SH-SY5Y (cell line): ENCODE results near the gene CLPSL1.

ENCODE experiments used
- GATA2 ChIP-seq: IDR thresholded peaks from 2 replicates; pipeline ENCODE4 v1.6.1; 2011; ENCODE audit warnings: mild to moderate bottlenecking, low read depth, low read length
- GATA3 ChIP-seq: IDR thresholded peaks from 2 replicates; pipeline ENCODE4 v1.6.1; 2011; ENCODE audit warnings: low read depth, mild to moderate bottlenecking, low read length, moderate library complexity

Gene CLPSL1

DNA sequence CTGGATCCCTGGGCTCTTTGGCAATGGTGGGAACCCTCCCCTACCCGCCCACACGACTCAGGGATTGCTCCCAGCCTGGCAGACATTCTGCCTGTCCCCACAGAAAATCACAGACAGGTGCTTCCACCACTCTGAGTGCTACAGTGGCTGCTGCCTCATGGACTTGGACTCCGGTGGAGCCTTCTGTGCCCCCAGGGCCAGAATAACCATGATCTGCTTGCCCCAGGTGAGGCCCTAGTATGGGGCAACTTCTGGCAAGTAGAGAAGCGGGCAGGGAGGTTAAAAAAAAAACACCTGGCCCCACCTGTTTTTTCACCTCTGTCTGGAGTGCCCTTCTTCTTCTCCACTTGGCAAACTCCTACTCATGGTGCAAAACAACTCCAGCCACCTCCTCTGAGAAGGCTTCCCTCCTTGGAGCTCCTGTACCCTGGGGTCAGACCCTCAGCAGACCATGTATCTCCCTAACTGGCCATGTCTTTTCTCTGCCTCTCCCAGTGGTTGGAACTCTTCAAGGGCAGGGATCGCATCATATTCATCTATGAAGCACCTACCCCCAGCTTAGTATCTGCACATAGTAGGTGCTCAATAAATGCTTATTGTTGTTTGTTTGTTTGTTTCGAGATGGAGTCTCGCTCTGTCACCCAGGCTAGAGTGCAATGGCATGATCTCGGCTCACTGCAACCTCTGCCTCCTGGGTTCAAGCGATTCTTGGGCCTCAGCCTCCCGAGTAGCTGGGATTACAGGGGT, 3.3 kb upstream of the CLPSL1 start:
- no peak for TF ChIP-seq GATA2
- TF ChIP-seq GATA3: no peak

DNA sequence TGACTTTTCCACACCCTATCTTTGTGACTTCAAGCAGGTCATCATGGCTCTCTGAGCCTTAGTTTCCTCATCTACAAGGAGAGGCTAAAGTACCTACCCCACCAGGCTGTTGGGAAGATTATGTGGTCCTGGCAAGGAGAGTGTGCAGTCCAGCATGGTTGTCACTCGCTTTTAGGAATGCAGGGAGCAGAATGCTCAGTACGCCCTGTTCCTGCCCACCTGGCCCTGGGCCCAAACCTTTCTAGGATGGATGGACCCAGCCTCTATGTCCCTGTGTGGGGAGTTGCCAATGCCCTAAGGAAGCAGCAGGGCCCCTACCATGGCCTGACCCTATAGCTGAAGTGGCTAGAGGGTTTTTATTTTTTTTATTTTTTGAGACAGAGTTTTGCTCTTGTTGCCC, 2.4 kb upstream of the CLPSL1 start:
- TF ChIP-seq GATA2 (no peak), GATA3 (no peak)

DNA sequence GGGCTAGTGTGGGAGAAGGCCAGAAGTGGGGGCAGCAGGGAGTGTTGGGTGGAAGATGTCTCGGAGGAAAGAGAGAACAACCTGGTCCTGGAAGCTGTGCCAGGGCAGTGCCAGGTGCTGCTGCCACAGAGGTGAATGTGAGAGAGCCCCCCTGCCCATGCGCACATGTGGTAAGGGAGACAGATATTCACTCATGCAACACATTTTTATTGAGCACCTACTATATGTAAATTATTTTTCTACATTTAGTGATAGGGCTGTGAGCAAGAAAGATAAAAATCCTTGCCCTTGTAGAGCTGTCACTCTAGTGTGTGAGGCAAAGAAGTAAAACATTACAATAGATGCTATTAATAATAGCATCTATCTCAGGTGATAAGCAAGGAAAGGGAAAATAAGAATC, 471 bp downstream of the CLPSL1 start:
- TF ChIP-seq GATA3 (no peak), GATA2 (no peak)

DNA sequence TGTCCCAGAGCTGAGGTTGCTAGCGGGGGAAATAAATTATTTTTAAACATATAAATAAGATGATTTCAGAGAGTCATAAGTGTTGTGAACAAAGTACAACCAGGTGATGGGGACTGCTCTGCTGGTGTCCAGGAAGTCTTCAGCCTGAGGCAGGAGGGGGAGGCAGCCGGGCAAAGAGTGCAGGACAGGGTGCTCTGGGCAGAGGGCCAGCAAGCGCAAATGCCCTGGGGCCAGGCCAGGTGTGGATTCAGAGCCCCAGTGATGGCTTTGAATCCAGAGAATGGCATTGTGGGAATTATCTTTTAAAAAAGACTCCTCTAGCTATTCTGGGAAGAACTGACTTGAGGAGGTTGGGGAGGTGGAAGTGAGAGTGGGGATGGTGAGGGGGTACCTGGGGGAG, 1.6 kb downstream of the CLPSL1 start:
- TF ChIP-seq GATA3: no peak
- no peak for TF ChIP-seq GATA2

DNA sequence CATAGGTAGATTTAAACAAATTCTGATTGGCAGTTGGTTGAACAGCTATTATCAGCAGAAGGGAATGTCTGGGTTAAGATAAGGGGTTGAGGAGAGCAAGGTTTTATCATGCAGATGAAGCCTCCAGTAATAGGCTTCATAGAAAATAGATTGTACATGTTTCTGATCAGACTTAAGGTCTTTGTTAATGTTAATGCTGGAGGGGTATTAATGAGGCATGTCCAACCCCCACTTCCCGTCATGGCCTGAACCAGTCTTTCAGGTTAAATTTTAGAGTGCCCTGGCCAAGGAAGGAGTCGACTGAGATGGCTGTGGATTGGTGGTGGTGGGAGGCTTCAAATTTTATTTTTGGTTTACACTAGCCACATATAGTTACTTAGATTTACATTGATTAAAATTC, 3.4 kb downstream of the CLPSL1 start:
- TF ChIP-seq GATA2 (no peak), GATA3 (no peak)

DNA sequence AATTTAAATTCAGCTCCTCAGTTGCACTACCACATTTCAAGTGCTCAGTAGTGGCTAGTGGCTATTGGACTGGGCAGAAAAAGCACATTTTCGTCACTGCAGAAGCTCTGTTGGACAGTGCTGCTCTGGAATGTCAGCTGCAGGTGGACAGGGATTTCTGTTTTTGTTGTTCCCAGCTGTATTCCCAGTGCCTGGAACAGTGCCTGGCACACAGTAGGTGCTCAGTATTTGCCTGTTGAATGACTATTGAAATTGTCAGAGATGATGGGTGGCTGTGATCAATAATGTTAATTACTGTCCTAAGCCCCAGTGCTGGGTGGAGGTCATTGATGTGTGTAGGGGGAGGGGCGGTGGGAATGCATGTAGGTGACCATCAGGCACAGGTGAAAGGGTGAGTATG, 5.5 kb downstream of the CLPSL1 start:
- no peak for TF ChIP-seq GATA2
- TF ChIP-seq GATA3: no peak

DNA sequence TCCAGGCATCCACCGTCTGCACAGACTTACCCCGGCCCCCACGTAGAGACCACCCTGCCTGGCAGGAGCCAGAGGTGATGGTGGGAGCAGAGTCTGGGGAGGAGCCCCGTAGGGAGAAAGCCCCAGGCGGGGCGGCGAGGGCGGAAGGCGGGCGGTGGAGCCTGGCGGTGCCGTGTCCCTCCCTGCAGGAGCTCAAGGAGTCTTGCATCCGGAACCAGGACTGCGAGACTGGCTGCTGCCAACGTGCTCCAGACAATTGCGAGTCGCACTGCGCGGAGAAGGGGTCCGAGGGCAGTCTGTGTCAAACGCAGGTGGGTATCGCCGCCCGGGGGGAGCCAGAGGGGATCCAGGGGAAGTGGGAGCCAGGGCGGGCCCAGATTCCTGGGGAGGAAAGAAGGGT, 6.0 kb downstream of the CLPSL1 start:
- no peak for TF ChIP-seq GATA2

DNA sequence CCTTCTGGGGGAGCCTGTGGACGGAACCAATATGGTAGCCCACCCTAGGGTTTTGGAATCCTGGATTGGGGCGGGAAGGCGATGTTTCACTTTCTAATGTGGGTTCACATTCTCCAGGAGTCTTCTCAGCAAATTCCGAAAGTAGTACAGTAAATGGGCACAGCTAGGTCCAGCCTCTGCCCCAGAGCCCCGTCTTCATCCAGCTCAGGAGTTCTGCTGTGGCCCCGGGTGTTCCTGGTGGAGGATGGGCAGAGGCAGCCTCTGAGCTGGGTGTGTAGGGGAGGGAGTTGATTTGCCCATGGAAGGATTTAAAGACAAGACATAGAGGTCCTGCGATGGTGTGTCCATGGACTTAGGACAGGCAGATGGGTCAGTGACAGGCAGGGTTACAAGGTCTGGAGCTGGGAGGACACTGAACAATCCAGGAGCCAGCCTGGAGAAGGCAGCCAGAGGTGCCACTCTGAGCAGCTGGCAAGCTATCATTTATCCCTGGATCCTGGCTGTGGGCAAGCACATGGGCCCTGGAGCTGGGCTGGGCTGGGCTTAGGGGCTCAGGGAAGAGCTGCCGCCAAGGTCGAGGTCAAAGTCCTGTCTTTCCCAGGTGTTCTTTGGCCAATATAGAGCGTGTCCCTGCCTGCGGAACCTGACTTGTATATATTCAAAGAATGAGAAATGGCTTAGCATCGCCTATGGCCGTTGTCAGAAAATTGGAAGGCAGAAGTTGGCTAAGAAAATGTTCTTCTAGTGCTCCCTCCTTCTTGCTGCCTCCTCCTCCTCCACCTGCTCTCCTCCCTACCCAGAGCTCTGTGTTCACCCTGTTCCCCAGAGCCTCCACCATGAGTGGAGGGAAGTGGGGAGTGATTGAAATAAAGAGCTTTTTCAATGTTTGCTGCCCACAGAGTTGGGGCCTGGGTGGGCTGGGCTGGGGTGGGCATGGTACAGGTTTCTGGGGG, 6.7 kb downstream of the CLPSL1 start:
- no peak for TF ChIP-seq GATA2
- TF ChIP-seq GATA3: no peak

DNA sequence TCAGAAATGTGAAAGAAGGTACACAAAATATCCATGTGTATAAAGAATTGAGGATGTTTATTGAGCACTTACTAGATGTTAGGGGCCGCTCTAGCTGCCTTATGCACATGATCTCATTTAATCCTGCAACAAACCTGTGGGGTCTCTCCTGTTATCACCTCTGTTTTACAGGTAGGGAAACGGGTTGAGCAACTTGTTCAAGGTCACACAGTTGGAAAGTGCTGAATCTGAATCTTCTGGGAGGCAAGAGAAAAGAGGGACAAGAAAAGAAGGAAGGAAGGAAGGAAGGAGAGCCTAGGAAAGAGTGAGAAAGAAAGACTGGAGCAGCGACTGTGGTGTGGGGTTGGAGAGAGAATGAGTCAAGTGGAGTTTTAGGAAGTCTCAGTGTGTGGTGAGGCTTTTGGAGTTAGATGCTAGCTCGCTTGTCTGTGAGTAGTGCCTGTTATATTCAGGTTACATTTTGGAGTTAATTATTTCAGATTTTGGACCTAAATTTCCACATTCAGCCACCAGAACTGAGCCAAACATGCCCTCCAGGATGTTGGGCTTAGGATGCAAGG, 7.7 kb downstream of the CLPSL1 start:
- TF ChIP-seq GATA2 (no peak), GATA3 (no peak)

DNA sequence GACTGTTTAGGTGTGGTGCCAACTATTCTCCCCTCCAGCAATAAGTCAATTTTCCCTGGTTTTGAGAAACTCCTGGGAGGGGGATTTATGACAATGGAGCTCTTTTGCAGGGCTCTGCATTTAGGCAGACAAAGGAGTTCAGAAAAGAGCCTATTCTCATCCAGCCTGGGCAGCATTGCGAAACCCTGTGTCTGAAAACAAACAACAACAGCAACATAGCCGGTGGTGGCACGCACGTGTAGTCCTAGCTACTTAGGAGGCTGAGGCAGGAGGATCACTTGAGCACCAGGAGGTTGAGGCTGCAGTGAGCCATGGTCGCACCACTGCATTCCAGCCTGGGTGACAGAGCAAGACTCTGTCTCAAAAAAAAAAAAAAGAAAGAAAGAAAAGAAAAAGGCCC, 9.9 kb downstream of the CLPSL1 start:
- TF ChIP-seq GATA3 (no peak), GATA2 (no peak)

DNA sequence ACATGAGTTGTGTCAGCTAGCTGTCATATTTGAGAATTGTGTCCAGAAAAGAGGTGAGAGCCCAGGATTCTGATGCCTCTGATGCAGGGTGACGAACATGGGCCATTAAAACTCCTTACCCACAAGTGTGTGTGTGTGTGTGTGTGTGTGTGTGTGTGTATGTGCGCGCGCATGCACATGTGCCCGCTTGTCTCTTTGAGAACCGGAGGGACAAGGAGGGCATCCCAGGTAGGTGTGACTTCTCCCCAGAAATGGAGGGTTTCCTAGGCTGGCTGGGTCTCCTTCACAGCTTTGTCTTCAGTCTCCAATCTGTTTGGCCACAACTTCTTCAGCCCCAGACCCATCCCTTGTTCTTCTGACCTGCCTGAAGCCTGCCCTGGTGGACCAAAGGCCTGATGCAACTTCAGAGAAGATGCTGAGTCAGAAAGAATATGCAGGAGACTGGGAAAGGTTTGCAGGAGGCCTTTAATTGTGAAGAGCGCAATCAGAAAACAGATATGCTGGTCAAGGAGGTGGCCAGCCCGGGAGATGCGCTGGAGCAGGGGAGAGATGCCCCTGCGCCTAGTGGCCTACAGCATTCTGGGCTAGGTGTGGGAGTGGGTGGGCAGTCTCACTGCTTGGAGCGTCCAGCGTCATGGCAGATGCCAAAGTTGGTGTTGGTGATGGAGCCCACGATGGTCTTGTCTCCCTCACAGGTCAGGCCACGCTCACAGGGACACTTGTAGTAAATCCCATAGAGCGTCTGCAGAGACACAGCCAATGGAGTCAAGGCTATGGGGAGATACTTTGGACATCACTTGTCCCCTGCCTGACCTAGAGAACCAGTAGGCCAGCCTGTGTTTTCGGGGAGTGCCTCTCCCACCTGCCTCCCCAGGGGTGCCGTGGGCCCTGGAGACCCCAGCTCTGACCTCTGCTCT, 14.0 kb downstream of the CLPSL1 start:
- TF ChIP-seq GATA2 (no peak), GATA3 (no peak)

DNA sequence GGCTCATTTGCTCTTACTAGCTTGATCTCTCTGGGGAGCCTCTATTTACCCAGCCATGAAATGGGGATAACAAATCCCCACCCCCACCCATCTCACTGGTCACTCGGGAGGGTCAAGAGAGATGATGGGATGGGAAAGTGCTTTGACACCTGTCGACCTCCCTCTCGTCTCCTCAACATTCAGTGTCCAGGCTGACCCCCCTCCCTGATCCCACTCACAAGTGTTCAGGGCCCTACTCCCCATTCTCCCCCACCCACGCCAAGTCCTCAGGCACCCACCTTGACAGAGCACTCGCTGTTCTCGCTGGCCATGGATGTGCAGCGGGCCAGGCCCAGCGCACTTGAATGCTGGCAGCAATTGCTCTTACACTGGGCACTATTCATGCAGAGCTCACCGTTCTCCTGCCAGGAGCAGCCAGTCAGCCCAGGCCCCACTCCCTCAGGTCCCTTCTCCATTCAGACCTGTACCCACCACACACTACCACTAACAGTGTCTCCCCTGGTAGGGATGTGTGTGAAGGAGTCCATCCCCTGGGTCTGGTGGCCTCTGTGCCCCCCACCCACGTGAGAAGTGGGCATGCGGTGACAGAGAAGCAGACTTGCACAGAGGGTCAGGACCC, 14.7 kb downstream of the CLPSL1 start:
- TF ChIP-seq GATA3: no peak
- TF ChIP-seq GATA2: no peak

DNA sequence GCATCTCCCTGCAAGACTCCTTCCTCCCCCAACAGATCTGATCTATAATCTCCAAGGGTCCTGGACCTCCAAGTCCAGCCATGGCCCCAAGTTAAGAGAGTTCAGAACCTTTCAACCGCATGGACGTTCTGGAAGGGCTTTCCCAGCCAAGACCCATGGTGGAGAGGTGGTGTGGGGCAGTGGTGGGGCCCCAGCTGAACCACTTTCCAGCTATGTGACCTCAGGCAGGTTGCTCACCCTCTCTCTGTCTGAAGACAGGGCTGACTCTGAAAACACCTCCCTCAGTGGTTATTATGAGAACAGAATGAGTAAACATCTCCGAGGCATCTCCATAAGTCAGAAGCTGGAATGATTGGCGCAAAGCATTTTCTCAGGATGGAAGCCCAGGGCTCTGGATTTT, 15.4 kb downstream of the CLPSL1 start:
- TF ChIP-seq GATA3: no peak
